Measurements from ENCODE around the gene ITGA5.

Gene ITGA5

GRCh38 chr12:54390176-54390667, 28.8 kb downstream of the ITGA5 start:
- H3K79me2 ChIP-seq = no peaks in the 10 kb centered on the region
- H3K27me3 ChIP-seq (ENCODE audit: control insufficient read depth, insufficient read depth, low read length) = no peaks in the 10 kb centered on the region
- TF ChIP-seq CTCF (IDR thresholded peaks at IDR 0.05) = no peak
- peaks cover 18% of the 10 kb centered on the region for H3K4me1 ChIP-seq
- peak overlapping the region; percentile 8 for H3K27ac ChIP-seq
- peak overlapping the region; percentile 25 for H2AFZ ChIP-seq
- no peak overlapping the region for H3K9ac ChIP-seq
- peak overlapping the region; percentile 89 for H3K4me2 ChIP-seq (ENCODE audit: low read length)
- no peaks in the 10 kb centered on the region for H3K9me3 ChIP-seq (ENCODE audit: control insufficient read depth, low read length)
- peak overlapping the region; percentile 73 for H3K4me3 ChIP-seq (ENCODE audit: low read depth, low read length)
- H3K36me3 ChIP-seq (ENCODE audit: control insufficient read depth, insufficient read depth, low read length) = no peaks in the 10 kb centered on the region

- Histone ChIP-seq H3K4me3 (ENCODE audit: low read depth, low read length) (no peak overlapping the region), H3K9ac (no peak overlapping the region), H2AFZ (no peak overlapping the region), H3K9me3 (ENCODE audit: control insufficient read depth, low read length) (no peaks in the 10 kb centered on the region), H3K4me1 (peaks cover 18% of the 10 kb centered on the region), H3K79me2 (no peaks in the 10 kb centered on the region), H3K27ac (peak overlapping the region; percentile 8), H3K36me3 (ENCODE audit: control insufficient read depth, insufficient read depth, low read length) (no peaks in the 10 kb centered on the region), H3K27me3 (ENCODE audit: control insufficient read depth, insufficient read depth, low read length) (no peaks in the 10 kb centered on the region), H3K4me2 (ENCODE audit: low read length) (peak overlapping the region; percentile 89)
- no peak for TF ChIP-seq CTCF (IDR thresholded peaks at IDR 0.05)
Observed at GRCh38 chr12:54389607-54390175, 29.4 kb downstream of the ITGA5 start.

- no peak overlapping the region for H3K4me3 ChIP-seq (ENCODE audit: low read depth, low read length)
- H2AFZ ChIP-seq = no peak overlapping the region
- H3K9ac ChIP-seq = no peak overlapping the region
- no peaks in the 10 kb centered on the region for H3K36me3 ChIP-seq (ENCODE audit: control insufficient read depth, insufficient read depth, low read length)
- no peak overlapping the region for H3K27ac ChIP-seq
- no peaks in the 10 kb centered on the region for H3K79me2 ChIP-seq
- TF ChIP-seq CTCF (IDR thresholded peaks at IDR 0.05) = no peak
- H3K27me3 ChIP-seq (ENCODE audit: control insufficient read depth, insufficient read depth, low read length) = no peaks in the 10 kb centered on the region
- peaks cover 18% of the 10 kb centered on the region for H3K4me1 ChIP-seq
- H3K9me3 ChIP-seq (ENCODE audit: control insufficient read depth, low read length) = no peaks in the 10 kb centered on the region
- no peak overlapping the region for H3K4me2 ChIP-seq (ENCODE audit: low read length)
Observed at GRCh38 chr12:54389134-54389508, 29.9 kb downstream of the ITGA5 start.

- Histone ChIP-seq H2AFZ (peak overlapping the region; percentile 34), H3K9ac (no peak overlapping the region), H3K79me2 (no peaks in the 10 kb centered on the region), H3K36me3 (ENCODE audit: control insufficient read depth, insufficient read depth, low read length) (no peaks in the 10 kb centered on the region), H3K27ac (peak overlapping the region; percentile 73), H3K4me2 (ENCODE audit: low read length) (no peak overlapping the region), H3K4me3 (ENCODE audit: low read depth, low read length) (no peak overlapping the region), H3K9me3 (ENCODE audit: control insufficient read depth, low read length) (no peaks in the 10 kb centered on the region), H3K27me3 (ENCODE audit: control insufficient read depth, insufficient read depth, low read length) (no peaks in the 10 kb centered on the region), H3K4me1 (peaks cover 18% of the 10 kb centered on the region)
- no peak for TF ChIP-seq CTCF (IDR thresholded peaks at IDR 0.05)
Observed at GRCh38 chr12:54388237-54389133, 30.6 kb downstream of the ITGA5 start.

Data from parathyroid adenoma (tissue), 2 donors.